GM12875 (cell line): ENCODE results near the gene SIGLEC1.

Source experiments
- H3K4me3 ChIP-seq: one replicate; pipeline ENCODE4 v1.5.1; 2011; ENCODE audit warnings: low read depth, low read length, control low read depth
- TF ChIP-seq, protein P1 (sequence below): IDR thresholded peaks from 2 replicates; pipeline ENCODE4 v1.5.1; 2011; ENCODE audit warnings: low read depth, mild to moderate bottlenecking, control low read depth, inconsistent platforms, low read length, moderate library complexity, borderline replicate concordance; ENCODE audit not compliant: insufficient read depth

The SIGLEC1 gene

DNA sequence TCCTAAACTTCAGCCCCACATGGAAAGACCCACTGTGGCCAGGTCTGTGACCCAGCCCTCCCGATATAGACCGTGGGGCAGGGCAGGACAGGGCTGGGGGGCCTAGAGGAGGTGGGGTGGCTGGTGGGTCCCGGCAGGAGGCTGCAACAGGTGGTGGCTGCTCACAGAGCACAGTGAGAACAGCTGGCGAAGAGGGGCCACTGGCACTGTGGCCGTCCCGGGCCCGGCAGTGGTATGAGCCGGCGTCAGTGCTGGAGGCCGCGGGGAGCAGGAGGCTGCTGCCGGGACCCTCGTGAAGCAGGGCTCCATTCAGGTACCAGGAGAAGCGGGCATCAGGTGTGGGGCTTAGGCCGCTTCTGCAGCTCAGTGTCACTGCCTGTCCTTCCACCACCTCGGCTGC, 13.4 kb downstream of the SIGLEC1 start:
- TF ChIP-seq, protein P1, sequence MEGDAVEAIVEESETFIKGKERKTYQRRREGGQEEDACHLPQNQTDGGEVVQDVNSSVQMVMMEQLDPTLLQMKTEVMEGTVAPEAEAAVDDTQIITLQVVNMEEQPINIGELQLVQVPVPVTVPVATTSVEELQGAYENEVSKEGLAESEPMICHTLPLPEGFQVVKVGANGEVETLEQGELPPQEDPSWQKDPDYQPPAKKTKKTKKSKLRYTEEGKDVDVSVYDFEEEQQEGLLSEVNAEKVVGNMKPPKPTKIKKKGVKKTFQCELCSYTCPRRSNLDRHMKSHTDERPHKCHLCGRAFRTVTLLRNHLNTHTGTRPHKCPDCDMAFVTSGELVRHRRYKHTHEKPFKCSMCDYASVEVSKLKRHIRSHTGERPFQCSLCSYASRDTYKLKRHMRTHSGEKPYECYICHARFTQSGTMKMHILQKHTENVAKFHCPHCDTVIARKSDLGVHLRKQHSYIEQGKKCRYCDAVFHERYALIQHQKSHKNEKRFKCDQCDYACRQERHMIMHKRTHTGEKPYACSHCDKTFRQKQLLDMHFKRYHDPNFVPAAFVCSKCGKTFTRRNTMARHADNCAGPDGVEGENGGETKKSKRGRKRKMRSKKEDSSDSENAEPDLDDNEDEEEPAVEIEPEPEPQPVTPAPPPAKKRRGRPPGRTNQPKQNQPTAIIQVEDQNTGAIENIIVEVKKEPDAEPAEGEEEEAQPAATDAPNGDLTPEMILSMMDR: no peak
- no peak overlapping the region for H3K4me3 ChIP-seq

- no peak overlapping the region for H3K4me3 ChIP-seq
- TF ChIP-seq, protein P1: no peak
These were observed 13.8 kb downstream of the SIGLEC1 start for GRCh38 chr20:3698591-3699001.

DNA sequence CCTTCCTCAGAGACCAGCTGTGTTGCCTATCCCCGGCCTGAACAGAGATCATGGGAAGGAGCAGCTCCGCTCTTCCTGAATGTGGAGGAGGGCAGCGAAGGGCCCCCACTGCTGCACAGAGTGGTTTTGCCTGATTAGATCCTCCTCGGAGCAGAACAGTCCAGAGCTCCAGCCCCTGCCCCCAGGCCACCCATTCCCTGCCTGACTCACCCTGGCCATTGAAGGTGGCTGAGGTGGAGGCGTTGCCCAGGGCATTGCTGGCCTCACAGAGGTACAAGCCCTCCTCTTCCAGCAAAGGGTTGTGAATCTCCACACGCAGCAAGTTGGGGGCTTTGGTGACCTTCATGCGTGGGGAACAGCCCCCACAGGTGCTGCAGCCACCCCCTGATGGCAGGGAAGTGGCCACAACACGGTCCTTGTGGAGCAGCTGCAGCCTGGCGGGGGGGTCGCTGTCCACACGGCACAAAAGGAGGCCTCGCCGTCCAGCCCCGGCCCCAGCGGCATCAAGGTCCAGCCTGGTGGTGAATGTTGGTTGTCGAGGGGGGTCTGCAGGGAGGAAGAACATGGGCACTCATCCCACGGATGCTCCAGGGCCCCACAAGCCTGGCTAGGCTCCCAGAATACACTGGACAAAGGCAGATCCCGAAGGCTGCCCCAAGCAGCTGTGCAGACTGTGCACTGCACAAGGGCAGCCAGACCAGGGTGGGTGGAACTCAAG, 14.7 kb downstream of the SIGLEC1 start:
- TF ChIP-seq, protein P1: no peak

GRCh38 chr20:3696745-3697587, 15.4 kb downstream of the SIGLEC1 start:
- no peak overlapping the region for H3K4me3 ChIP-seq
- TF ChIP-seq, protein P1: no peak

More for the DNA sequence above, 14.7 kb downstream of the SIGLEC1 start:
- H3K4me3 ChIP-seq: no peak overlapping the region

GRCh38 chr20:3696200-3696599, 16.2 kb downstream of the SIGLEC1 start:
- TF ChIP-seq, protein P1: peak; percentile 30; the same call in 1 of the 2 replicates
- no peak overlapping the region for H3K4me3 ChIP-seq

DNA sequence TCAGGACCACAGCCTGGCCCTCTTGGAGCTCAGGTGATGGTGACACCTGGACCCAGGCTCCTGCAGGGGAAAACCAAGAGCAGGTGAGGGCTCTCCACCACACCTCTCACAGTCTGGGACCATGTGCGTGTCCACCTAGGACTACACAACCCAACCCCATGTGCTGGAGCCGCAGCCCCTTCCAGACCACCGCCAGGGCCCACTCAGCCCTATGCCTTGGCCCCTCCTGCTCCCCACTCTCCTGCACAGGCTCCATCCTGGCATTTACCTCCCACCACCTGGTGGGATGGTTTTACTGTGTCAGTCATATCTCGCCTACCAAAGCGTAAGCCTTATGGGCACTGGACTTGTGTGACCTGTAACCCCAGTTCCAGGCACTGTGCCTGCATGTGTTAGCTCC, 17.5 kb downstream of the SIGLEC1 start:
- TF ChIP-seq, protein P1: no peak
- no peak overlapping the region for H3K4me3 ChIP-seq
